GM10847 (cell line): Measurements from ENCODE around the gene FFAR4.

Experiments
- POLR2A ChIP-seq: IDR thresholded peaks from 2 replicates; pipeline ENCODE4 v1.6.1; 2011; ENCODE audit not compliant: insufficient read length; ENCODE audit errors: extremely low read depth

The FFAR4 gene

GRCh38 chr10:93608421-93608820, 42.0 kb downstream of the FFAR4 start:
- no peak for TF ChIP-seq POLR2A

DNA sequence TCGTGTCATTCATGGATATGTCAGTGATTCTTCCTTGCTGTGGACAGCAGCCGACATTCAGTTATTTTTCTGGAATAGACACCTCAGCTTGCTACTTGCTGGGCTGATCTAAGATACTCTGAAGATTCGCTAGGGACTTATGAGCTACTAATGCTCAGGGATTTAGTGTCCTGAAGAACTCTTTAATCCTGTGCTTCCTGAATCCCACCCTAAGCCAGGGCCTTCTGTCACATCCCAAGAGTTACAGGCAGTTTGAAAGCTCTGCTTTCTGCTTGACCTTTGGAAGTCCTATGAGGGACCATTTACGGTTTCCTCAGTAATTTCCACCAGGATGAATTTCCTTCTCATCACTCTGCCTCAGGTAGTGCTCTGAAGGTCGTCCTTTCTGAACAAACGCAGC, 45.8 kb downstream of the FFAR4 start, which contains the start of gene PDE6C:
Gene PDE6C (plus strand): TSS at position 227 of the 400 bp plus-strand sequence. CDS start 189 bp downstream, outside the sequence.
- TF ChIP-seq POLR2A, result no peak

DNA sequence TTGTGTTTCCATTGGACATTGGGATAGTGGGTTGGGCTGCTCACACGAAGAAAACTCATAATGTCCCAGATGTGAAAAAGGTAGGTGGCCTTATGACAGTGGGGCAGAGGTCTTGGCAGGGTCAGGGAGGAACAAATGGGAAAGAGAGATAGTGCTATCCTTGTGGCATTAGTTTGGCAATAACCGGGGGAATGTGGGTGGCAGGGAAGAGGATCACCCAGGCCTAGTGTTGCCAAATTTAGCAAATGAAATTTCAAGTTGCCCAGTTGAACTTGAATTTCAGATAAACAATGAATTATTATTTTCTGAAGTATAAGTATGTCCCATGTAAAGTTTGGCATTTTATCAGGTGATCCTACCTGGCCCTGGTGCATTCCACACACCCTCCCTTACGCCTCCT, 46.7 kb downstream of the FFAR4 start:
- TF ChIP-seq POLR2A, result no peak

GRCh38 chr10:93614101-93614825, 47.8 kb downstream of the FFAR4 start:
- TF ChIP-seq POLR2A, result no peak

DNA sequence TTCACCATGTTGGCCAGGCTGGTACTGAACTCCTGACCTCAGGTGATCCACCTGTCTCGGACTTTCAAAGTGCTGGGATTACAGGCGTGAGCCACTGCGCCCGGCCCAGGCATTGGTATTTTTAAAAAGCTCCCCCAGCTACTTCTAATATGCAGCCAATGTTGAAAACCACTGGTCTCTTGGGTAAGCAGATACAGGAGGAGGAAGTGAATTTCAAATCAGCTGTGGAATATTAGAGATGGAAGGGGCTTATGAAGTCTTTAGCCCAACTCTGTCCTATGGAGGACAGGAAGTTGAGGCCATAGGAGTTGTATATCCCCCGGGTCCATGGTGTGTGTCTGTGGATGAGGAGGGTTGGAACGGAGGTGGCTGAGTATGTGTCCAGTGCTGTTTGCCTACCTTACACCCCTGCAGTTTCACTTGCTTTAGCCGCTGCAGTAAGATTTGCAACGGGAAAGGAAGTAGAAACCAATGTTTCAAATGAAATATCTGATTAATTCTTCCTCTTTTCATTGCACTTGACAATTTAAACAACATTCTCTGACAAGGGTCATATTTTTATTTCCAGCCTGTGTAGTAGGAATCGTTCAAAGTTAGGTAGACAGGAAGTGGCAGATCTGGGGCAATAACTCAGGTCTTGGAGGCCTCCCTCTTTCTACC, 49.2 kb downstream of the FFAR4 start:
- no peak for TF ChIP-seq POLR2A

DNA sequence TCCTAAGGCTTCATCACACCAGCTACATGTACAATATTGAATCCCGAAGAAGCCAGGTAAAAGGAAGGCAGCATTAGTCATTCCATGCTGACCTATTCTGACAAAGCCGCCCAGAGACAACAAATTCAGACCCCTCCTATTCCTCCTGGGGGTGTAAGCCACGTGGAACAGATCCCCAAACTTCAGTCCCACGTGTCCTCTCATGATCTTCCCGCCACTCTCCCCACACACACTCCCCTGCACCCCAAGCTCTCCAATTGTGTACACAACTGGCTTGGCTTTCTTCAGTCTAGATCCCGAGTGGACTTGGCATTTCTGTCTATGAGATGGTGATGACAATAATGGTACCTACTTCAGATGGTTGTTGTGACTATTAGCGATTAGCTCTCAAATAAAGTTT, 54.5 kb downstream of the FFAR4 start:
- TF ChIP-seq POLR2A, result no peak

GRCh38 chr10:93622942-93623341, 56.5 kb downstream of the FFAR4 start:
- no peak for TF ChIP-seq POLR2A

DNA sequence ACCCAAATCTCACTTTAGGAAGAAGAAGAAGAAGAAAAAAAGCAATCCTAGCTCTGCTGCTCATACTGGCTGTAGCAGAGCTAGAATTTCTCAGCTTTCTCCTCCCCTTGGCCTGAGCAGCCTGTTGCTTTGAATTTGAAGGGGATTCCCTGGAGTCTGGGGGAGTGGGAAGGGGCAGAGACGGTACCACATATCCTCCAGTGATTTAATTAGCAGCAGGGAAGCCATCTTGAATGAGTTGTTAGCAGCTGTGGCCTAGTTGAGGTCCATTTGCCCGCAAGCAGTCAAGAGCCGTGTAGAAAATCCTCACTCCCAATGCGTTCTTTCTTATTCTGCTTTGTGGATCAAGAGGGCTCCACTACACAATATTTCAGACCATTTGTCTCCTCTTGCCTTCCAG, 62.4 kb downstream of the FFAR4 start:
- TF ChIP-seq POLR2A, result no peak

DNA sequence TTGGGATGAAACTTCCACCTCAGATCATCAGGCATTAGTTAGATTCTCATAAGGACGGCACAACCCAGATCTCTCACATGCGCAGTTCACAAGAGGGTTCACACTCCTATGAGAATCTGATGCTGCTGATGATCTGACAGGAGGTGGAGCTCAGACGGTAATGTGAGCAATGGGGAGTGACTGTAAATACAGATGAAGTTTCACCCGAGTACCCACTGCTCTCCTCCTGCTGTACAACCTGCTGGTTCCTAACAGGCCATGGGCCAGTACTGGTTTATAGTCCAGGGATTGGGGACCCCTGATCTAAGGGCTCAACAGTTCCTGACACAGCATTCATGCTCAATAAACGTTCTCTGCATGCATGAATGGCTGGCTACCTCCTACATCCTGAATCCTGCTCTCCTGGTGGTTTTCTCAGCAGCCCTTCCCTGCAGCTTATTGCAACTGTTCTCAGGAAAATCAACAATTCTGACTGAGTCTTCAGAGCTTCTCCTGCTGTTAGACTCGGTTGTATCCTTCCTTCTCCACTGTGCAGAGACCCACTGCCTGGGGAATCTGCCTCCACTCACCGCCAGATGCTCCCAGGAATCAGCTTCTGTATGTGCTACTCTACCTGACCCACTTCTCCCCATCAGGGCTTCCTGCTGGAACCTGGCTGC, 63.3 kb downstream of the FFAR4 start:
- no peak for TF ChIP-seq POLR2A

DNA sequence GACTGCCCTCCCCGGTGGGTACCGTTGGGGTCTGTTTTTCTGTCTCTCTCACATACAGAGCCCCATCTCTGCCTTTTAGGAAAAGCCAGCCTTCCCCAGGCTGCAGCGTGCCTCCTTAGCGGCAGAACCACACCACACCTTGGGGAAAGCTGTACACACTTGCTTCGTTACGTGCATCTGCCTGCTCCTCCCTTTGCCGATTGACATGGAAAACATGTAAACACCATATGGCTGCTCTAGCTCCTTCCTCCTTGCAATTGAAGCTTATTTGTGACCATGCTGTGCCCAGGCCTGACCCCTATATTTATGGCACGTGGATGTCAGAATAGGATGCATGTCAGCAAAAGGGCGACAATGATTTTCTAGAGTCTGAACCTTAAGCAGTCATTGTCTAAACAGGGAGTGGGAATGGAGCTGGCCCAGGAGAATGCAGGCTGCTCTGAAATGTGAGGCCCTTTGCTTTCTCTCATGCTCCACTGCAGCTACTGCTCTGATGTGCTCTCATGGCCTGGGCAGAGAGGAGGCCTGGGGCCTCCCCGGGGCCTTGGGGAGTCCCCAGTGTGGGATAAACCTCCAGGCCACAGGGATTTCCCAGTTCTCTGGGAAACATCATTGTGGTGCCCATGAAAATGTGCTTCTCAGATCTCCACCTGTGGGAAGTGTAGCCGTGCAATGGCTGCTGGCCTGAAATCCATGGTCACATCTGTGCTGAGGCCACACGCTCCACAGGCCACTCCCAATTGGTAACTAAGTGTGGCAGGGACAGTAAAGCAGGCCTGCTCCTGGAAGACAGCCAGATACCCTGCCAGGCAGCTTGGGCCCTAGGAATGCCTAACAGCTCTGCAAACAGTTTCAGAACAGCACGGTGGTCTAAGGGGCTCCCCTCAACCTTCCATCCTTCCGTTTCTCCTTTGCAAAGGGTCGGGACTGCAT, 64.4 kb downstream of the FFAR4 start:
- TF ChIP-seq POLR2A, result no peak
